GM12874 (cell line): ENCODE measurements around the gene GNAO1.

Source experiments
- TF ChIP-seq, protein P1 (sequence below): IDR thresholded peaks from 2 replicates; pipeline ENCODE4 v1.5.1; 2011; ENCODE audit warnings: low read depth, mild to moderate bottlenecking, control low read depth, low read length, moderate library complexity; ENCODE audit not compliant: insufficient read depth

GNAO1 gene

DNA sequence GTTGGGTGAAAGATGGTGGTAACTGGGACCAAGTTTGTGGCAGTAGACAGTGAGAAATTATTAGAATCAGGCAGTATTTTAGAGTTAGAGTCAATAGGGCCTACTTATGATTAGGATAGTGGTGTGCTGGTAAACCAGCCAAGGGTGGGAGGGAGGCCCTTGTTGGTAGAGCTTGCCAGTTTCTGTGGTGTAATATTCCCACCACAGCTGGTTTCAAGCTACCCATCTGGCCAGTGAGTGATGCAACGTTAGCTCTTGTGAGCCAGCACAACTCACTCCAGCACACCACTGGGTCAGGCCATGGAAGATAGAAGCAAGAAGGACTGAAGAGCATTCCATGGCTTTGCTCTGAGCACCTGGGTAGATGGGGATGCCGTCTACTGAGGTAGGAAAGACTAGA is 34.9 kb downstream of the GNAO1 start:
- TF ChIP-seq, protein P1, sequence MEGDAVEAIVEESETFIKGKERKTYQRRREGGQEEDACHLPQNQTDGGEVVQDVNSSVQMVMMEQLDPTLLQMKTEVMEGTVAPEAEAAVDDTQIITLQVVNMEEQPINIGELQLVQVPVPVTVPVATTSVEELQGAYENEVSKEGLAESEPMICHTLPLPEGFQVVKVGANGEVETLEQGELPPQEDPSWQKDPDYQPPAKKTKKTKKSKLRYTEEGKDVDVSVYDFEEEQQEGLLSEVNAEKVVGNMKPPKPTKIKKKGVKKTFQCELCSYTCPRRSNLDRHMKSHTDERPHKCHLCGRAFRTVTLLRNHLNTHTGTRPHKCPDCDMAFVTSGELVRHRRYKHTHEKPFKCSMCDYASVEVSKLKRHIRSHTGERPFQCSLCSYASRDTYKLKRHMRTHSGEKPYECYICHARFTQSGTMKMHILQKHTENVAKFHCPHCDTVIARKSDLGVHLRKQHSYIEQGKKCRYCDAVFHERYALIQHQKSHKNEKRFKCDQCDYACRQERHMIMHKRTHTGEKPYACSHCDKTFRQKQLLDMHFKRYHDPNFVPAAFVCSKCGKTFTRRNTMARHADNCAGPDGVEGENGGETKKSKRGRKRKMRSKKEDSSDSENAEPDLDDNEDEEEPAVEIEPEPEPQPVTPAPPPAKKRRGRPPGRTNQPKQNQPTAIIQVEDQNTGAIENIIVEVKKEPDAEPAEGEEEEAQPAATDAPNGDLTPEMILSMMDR: no peak

DNA sequence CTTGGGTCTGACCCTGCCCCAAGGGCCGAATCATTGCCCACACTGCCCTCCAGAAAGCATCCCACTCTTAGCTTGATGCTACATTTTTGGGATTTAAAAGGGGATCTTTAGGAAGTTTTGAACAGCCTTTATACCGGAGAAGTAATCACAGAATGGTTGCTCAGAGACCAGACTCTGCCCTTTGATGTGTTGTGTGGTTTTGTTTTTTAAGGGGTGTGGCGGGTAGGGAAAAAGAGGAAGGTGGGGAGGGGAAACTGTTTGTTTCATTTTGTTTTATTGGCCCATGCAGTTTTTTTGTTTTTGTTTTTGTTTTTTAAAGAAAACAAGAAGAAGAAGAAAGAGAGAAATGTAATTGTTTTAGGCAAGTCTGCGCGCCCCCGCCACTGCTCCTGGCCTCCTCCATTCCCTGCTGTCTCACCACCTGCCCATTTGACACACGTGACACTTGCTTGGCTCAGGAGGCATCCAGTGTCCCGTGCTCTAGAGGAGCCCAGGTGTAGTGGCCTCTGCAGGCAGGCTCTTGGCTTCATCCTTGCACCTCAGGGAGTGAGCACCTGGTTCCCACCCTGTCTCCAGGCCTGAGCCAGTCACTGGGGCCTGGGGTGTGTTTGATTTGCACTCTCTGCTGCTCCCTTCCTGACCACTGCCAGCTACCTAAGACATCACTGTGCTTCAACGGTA is 35.7 kb downstream of the GNAO1 start:
- TF ChIP-seq, protein P1: no peak

DNA sequence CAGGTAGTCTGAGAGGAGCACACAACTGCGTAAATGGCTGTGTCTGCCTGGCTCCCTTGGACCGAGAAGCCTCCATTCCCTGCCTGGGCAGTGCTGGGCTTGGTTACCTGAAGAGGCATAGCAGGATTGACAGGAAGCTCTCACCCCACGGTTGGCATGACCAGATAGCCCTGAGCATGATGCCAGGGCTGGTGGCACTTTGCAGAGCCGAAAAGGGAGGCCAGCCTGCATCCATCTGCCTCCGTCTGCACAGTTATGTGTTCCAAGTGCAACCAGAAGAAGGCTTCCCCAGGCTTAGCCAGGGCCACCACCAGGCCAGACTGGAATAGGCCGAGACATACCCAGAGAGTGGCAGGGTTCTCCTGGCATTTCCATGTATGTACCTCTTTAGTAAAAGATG is 36.6 kb downstream of the GNAO1 start:
- TF ChIP-seq, protein P1: no peak

DNA sequence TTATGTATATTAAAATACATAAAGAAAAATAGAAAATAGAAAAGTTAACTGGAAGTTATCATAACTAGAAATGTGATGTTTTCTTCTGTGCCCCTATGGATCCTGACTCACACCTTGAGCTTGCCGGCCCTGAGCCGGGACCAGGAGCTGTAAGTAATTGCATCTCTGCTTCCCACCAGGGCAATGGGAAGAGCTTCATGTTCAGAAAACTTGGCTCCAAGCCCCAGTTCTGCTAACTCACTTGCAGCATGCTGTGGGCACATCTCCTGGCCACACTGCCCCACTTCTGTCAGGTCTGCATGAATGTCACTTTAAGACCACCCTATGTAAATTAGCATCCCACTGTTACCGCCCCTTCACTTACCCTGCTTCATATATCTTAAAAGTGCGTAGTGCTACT is 37.2 kb downstream of the GNAO1 start:
- TF ChIP-seq, protein P1: no peak

DNA sequence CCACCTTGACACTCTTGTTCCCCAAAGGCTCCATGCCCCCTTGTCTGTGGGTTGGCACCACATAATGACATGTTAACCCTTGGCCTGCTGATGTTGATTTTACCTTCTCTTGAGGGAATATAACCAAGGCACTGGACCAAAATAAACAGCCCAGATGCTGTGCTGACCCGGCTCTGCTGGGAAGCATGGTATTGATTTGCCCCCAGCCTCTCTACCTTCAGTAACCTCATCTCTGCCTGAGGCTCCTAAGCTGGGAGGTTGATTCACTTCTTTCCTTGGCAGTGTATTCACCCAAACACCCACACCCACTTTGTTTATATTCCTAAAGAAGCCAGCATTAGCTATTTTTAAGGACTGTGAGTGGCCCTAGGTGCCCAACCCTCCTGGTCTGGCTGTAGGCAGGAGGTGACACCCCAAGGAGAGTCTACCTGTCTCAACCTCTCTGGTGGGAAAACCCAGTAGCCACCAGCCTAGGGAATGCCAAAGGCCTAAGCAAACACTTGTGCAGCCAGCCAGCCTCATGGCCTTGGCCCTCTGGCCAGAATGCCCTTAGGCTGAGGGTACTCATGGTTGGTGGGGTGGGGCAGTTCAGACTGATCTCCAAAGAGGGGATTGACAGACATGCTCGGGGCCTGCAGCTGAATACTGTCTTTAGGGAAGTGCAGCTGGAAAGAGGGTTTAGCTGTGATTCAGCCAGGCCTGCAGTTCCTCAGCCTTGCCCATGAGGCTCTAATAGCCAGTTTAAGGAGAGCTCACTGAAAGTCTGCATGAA is 42.7 kb downstream of the GNAO1 start:
- TF ChIP-seq, protein P1: no peak

DNA sequence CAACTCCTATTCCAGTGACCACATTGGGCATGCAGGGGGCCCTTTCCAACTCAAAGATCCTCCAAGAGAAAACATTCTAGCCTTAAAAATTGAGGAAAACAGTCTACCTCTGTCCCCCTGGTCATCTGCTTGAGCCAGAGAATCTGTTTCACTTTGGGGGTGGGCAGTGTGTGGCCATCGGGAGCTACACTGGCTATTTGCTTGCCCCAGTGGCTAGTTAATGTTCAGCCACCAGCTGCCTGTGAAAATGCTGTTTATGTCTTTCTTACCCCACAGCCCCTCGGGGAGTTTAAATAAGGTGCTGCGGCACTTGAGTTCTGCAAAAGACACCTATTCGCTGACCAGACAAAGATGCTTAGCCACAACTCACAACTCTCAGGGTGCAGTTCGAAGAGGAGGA is 43.4 kb downstream of the GNAO1 start:
- TF ChIP-seq, protein P1: no peak

DNA sequence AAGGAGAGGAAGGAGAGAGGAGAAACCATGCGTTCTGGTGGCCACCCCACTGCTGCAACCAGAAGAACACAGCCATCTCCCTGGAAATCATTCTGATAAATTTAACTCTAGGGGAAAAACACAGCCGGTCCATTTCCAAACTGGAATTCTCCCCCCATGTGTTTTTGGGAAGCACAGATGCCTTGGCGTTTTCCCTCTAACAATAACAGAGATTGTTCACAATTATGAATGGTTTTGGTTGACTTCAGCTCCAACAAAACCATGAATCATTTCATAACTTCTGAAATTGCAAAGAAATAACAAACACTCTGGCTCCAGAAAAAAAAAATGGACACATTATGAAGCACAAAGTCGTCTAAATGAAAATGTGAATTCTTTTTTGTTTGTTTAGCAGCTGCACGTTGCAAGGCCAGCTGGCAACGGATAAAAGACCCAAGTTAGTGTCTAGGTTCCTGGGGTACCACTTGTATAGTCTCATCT is 46.2 kb downstream of the GNAO1 start:
- TF ChIP-seq, protein P1: no peak
